GM23338 (cell line): Measurements from ENCODE around the gene EXOC3L4. TPM values are rescaled to one million over a fixed set of nuclear protein-coding genes. Genes with fewer than 3 reads are reported as not detected.

Source experiments
- ATAC-seq: fragments of 200-7000 bp; cut with Tn5 transposase; 3 replicates; pipeline ENCODE4 v1.9.1; 2020
- DNase-seq: peaks from one replicate; pipeline ENCODE4 v3.0.0-alpha.2; 2015; ENCODE audit warnings: low spot score
- H2AFZ ChIP-seq: fragments of 200-600 bp; sonication (generic); 2 replicates; pipeline ENCODE4 v1.8.0; 2016; ENCODE audit warnings: antibody characterized with exemption, mild to moderate bottlenecking, moderate library complexity
- H3F3A ChIP-seq: fragments of 200-600 bp; sonication (generic); replicated peaks from 2 replicates; pipeline ENCODE4 v1.8.0; 2017; ENCODE audit warnings: antibody characterized with exemption, mixed run types, low read depth
- H3K27ac ChIP-seq: fragments of 200-600 bp; sonication (generic); 2 replicates; pipeline ENCODE4 v1.6.1; 2016; ENCODE audit warnings: low read depth
- H3K27me3 ChIP-seq: fragments of 200-600 bp; sonication (generic); 2 replicates; pipeline ENCODE4 v1.8.0; 2016; ENCODE audit warnings: mild to moderate bottlenecking, mixed run types, moderate library complexity; ENCODE audit not compliant: insufficient read depth
- H3K36me3 ChIP-seq: fragments of 200-600 bp; sonication (generic); 2 replicates; pipeline ENCODE4 v1.8.0; 2016; ENCODE audit warnings: mild to moderate bottlenecking; ENCODE audit not compliant: insufficient read depth
- H3K4me1 ChIP-seq: fragments of 200-600 bp; sonication (generic); 2 replicates; pipeline ENCODE4 v1.8.0; 2016; ENCODE audit warnings: mild to moderate bottlenecking, moderate library complexity; ENCODE audit not compliant: insufficient read depth
- H3K4me2 ChIP-seq: fragments of 200-600 bp; sonication (generic); 2 replicates; pipeline ENCODE4 v1.7.1; 2017; ENCODE audit warnings: mixed run types
- H3K4me3 ChIP-seq: fragments of 200-600 bp; sonication (generic); 2 replicates; pipeline ENCODE4 v1.6.1; 2016; ENCODE audit warnings: mixed run types
- H3K79me2 ChIP-seq: fragments of 200-600 bp; sonication (generic); replicated peaks from 2 replicates; pipeline ENCODE4 v1.8.0; 2017; ENCODE audit warnings: mild to moderate bottlenecking; ENCODE audit not compliant: insufficient read depth
- H3K9me2 ChIP-seq: fragments of 200-600 bp; sonication (generic); 2 replicates; pipeline ENCODE4 v1.8.0; 2017; ENCODE audit not compliant: insufficient read depth
- H4K20me1 ChIP-seq: fragments of 200-600 bp; sonication (generic); replicated peaks from 2 replicates; pipeline ENCODE4 v1.8.0; 2017; ENCODE audit warnings: mild to moderate bottlenecking; ENCODE audit not compliant: insufficient read depth
- H3K27ac Mint-ChIP-seq: 2 replicates; pipeline ENCODE4 v1.8.0; 2020; ENCODE audit warnings: inconsistent platforms, mild to moderate bottlenecking, moderate library complexity, mixed read lengths
- H3K27me3 Mint-ChIP-seq: 3 replicates; pipeline ENCODE4 v1.8.0; 2022; ENCODE audit warnings: low read depth, mild to moderate bottlenecking, moderate library complexity, mixed read lengths, inconsistent platforms; ENCODE audit not compliant: insufficient read depth, poor library complexity
- H3K36me3 Mint-ChIP-seq: 3 replicates; pipeline ENCODE4 v1.8.0; 2021; ENCODE audit warnings: low read depth, mild to moderate bottlenecking, inconsistent platforms, moderate library complexity, mixed read lengths
- H3K4me1 Mint-ChIP-seq: 3 replicates; pipeline ENCODE4 v1.8.0; 2020; ENCODE audit warnings: mild to moderate bottlenecking, inconsistent platforms, mixed read lengths
- H3K4me3 Mint-ChIP-seq: 3 replicates; pipeline ENCODE4 v1.8.0; 2021; ENCODE audit warnings: moderate library complexity, mild to moderate bottlenecking, inconsistent platforms, mixed read lengths
- H3K9me3 Mint-ChIP-seq: 3 replicates; pipeline ENCODE4 v1.8.0; 2020; ENCODE audit warnings: moderate library complexity, mild to moderate bottlenecking, inconsistent platforms, mixed read lengths
- CREB1 ChIP-seq: fragments of 250-450 bp; sonication (Bioruptor Pico); IDR thresholded peaks from 2 replicates; pipeline ENCODE4 v1.5.0; 2020; ENCODE audit warnings: low read depth, mild to moderate bottlenecking, moderate library complexity
- ETS1 ChIP-seq: IDR thresholded peaks from 2 replicates; pipeline ENCODE4 v1.6.1; 2016; ENCODE audit warnings: antibody characterized with exemption
- EZH2phosphoT487 ChIP-seq: fragments of 200-600 bp; sonication (generic); IDR thresholded peaks from one replicate; pipeline ENCODE4 v1.8.1; 2018; ENCODE audit warnings: antibody characterized with exemption; ENCODE audit not compliant: unreplicated experiment
- JUNB ChIP-seq: IDR thresholded peaks from one replicate; pipeline ENCODE4 v1.6.1; 2016; ENCODE audit warnings: antibody characterized with exemption; ENCODE audit not compliant: unreplicated experiment
- NANOG ChIP-seq: IDR thresholded peaks from 2 replicates; pipeline ENCODE4 v1.6.1; 2016; ENCODE audit warnings: antibody characterized with exemption, borderline replicate concordance
- POLR2AphosphoS5 ChIP-seq: IDR thresholded peaks from 2 replicates; pipeline ENCODE4 v1.6.1; 2016; ENCODE audit warnings: antibody characterized with exemption, low read depth
- STAT1 ChIP-seq: IDR thresholded peaks from one replicate; pipeline ENCODE4 v1.6.1; 2016; ENCODE audit warnings: antibody characterized with exemption; ENCODE audit not compliant: unreplicated experiment
- ZNF114 ChIP-seq: fragments of 250-450 bp; sonication (Bioruptor Pico); IDR thresholded peaks from 2 replicates; pipeline ENCODE4 v1.5.0; 2020; ENCODE audit warnings: mild to moderate bottlenecking, moderate library complexity
- ZNF331 ChIP-seq: fragments of 250-450 bp; sonication (Bioruptor Pico); IDR thresholded peaks from 2 replicates; pipeline ENCODE4 v1.5.0; 2020; ENCODE audit warnings: low read depth, mild to moderate bottlenecking, moderate library complexity
- ZNF462 ChIP-seq: fragments of 250-450 bp; sonication (Bioruptor Pico); IDR thresholded peaks from 2 replicates; pipeline ENCODE4 v1.5.0; 2020; ENCODE audit warnings: mild to moderate bottlenecking, moderate library complexity
- polyA plus RNA-seq: library from polyadenylated mRNA; unstranded; fragments of >200 nt; fragmentation: Nextera tagmentation; extraction: Ambion mirVana; gene quantifications from 2 replicates; pipeline ENCODE4 v1.2.1, GENCODE V29; 2016
- total RNA-seq: library from RNA; depleted of rRNA; stranded (reverse); fragments of >200 nt; shearing (Covaris generic); gene quantifications from 2 replicates; pipeline ENCODE4 v1.2.3, GENCODE V29; 2014

The EXOC3L4 gene
- total and polyA plus RNA-seq, 2 experiments from 2014 or later: not detected

- TF ChIP-seq STAT1: no peak
- no peak for TF ChIP-seq EZH2phosphoT487
- TF ChIP-seq ZNF331 (CRISPR knock-in tag): no peak
- TF ChIP-seq ETS1: no peak
- no peak for TF ChIP-seq NANOG
- TF ChIP-seq JUNB: no peak
- no peak for TF ChIP-seq ZNF462
- no peak for TF ChIP-seq POLR2AphosphoS5
- no peak for TF ChIP-seq ZNF114 (CRISPR knock-in tag)
- TF ChIP-seq CREB1: no peak
Observed at GRCh38 chr14:103157969-103158368, 63.4 kb downstream of the EXOC3L4 start.

More at GRCh38 chr14:103157969-103158368, 63.4 kb downstream of the EXOC3L4 start:
- no peak overlapping the region for H3K27ac ChIP-seq
- Mint-ChIP-seq H3K36me3 (peaks cover 9% of the 10 kb centered on the region), H3K27me3 (peaks cover 13% of the 10 kb centered on the region), H3K4me1 (peaks cover 3% of the 10 kb centered on the region; the same call in 2 of the 3 replicates), H3K4me3 (no peak overlapping the region), H3K27ac (no peak overlapping the region), H3K9me3 (peaks cover 19% of the 10 kb centered on the region)
- H3K27me3 ChIP-seq: no peaks in the 10 kb centered on the region
- no peak overlapping the region for H3K4me2 ChIP-seq
- no peaks in the 10 kb centered on the region for H3F3A ChIP-seq
- no peaks in the 10 kb centered on the region for H3K79me2 ChIP-seq
- no peaks in the 10 kb centered on the region for H3K4me1 ChIP-seq
- H4K20me1 ChIP-seq: no peaks in the 10 kb centered on the region
- H3K36me3 ChIP-seq: no peaks in the 10 kb centered on the region
- H2AFZ ChIP-seq: no peak overlapping the region; the same call in 1 of the 2 replicates
- no peak for DNase-seq
- H3K9me2 ChIP-seq: no peaks in the 10 kb centered on the region
- ATAC-seq: no peak
- no peak overlapping the region for H3K4me3 ChIP-seq
